IPS DF 6.9 (cell line): ENCODE data around the gene CYP2E1.
"Not testable (repeated sequence)": the region's sequence is repeated elsewhere in the genome, so short reads cannot be mapped to it uniquely, and the experiment has no call there.

Experiments
- DNase-seq: peaks from one replicate; pipeline ENCODE4 v3.0.0-alpha.2; 2013; ENCODE audit warnings: low read depth, low spot score
- H3K27ac ChIP-seq: one replicate; pipeline ENCODE4 v1.5.1; 2013; ENCODE audit warnings: low read length, control low read depth
- H3K27me3 ChIP-seq: 2 replicates; pipeline ENCODE4 v1.6.1; 2013; ENCODE audit warnings: mild to moderate bottlenecking, low read length; ENCODE audit not compliant: control insufficient read depth, insufficient read depth
- H3K36me3 ChIP-seq: 2 replicates; pipeline ENCODE4 v1.6.1; 2013; ENCODE audit warnings: low read length; ENCODE audit not compliant: control insufficient read depth, insufficient read depth
- H3K4me1 ChIP-seq: 2 replicates; pipeline ENCODE4 v1.6.1; 2013; ENCODE audit warnings: low read length; ENCODE audit not compliant: control insufficient read depth, insufficient read depth
- H3K4me3 ChIP-seq: 2 replicates; pipeline ENCODE4 v1.5.1; 2013; ENCODE audit warnings: mild to moderate bottlenecking, low read length
- H3K9me3 ChIP-seq: 2 replicates; pipeline ENCODE4 v1.6.1; 2013; ENCODE audit warnings: low read length, inconsistent platforms; ENCODE audit not compliant: control insufficient read depth, insufficient read depth
- WGBS: extraction: QIAGEN DNeasy Blood & Tissue Kit; methylation state at CpG from one replicate; pipeline ENCODE4 v1.1.7; 2013; ENCODE audit warnings: mixed read lengths, missing lambda C conversion rate; ENCODE audit not compliant: insufficient read length, insufficient coverage; 5-methylcytosine and 5-hydroxymethylcytosine counted together

The CYP2E1 gene

DNA sequence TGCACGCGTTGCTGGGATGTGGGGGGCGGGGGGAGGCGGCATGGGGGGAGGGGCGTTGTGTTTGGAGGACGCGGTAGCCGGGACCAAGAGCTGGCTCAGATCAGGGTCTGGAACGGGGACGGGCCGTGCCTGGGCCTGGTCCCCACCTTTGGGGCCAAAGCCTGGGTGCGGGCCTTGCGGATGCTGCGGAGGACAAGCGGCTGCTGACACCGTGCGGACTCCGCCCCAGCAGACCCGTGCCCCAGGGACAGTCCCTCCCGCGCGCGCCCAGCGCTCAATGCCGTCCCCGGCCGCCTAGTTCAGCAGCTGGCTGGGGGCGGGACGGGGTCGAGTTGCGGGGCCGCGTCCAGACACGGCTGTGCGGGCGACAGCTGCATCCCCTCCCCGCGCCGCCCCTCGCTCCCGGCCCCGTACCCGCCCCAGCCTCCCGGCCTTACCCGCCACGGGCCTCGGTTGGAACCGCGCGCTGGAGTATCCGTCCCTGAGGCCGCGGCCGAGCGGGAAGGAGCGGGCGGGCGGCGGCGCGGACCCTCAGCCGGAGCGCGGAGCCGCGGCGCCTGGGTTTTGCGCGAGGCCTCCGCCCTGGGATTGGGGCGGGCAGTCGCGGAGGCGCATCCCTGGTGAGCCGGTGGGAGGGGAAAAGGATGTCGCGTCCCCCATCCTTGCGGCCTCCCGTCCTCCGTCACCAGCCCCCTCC, 41.8 kb downstream of the CYP2E1 start:
- H3K36me3 ChIP-seq, H3K27me3 ChIP-seq, H3K27ac ChIP-seq, H3K4me3 ChIP-seq, DNase-seq, H3K4me1 ChIP-seq: not testable (repeated sequence)
- H3K9me3 ChIP-seq = peaks cover 19% of the 10 kb centered on the region
- WGBS = no CpG with 5 or more reads among the region's 80 CpGs

DNA sequence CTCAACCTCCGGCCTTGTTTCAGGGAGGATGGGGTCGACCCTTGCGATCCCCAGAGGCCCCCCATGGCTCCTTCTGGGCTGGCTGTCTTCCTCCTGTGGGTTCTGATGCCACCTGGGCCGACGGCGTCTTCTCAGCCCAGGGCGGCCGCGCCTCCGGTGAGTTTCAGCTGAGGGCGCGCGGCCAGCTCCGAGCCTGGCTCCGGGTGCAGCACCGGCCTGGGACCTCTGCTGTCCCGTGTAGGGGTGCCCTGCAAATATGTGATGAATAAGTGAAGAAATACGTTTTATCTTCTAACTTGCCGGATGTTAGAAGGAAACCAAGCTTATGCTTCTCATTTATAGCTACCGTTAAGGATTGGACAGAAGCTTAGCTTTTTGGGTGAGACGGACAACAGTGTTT, 42.6 kb downstream of the CYP2E1 start:
- H3K9me3 ChIP-seq = peaks cover 15% of the 10 kb centered on the region
- not testable (repeated sequence) for H3K27ac ChIP-seq, H3K27me3 ChIP-seq, DNase-seq, H3K4me1 ChIP-seq, H3K36me3 ChIP-seq, H3K4me3 ChIP-seq
- no CpG with 5 or more reads among the region's 21 CpGs for WGBS

DNA sequence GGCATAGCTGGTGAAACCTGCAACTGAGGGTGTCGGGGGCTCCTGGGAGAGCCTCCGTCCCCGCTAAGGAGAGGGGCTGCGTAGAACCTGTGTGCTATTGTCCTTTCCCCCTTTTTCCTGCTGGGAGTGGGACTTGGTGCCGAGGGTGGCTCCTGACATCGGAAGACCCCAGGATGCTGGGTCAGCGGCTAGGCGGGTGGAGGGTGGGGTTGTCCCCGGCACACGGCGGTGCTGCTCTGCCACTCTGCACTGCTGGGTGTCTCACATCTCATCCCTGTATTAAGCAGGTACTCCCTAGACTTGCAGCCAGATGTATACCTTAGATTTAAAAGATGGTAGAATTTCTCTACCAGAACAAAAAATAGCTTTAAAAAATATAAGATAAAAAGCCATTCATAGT, 44.9 kb downstream of the CYP2E1 start:
- WGBS = no CpG with 5 or more reads among the region's 11 CpGs
- not testable (repeated sequence) for DNase-seq, H3K4me1 ChIP-seq, H3K36me3 ChIP-seq, H3K9me3 ChIP-seq, H3K4me3 ChIP-seq, H3K27ac ChIP-seq, H3K27me3 ChIP-seq

DNA sequence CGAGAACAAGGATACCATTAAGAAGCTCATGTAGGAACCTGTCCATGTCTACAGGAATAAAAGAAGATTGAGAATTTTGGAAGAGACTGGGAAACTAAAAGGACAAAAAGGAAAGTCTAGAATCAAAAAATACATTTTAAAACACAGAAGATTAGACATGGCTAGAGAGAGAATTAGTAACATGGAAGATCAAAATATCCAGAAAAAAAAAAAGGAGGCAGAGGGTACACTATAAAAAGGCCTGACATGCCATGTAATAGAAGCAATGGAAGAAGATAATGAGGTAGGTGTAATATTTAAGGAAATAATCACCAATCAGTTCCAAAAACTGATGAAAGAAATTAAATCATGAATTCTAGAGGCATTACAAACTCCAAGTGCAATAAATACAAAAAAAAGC, 46.3 kb downstream of the CYP2E1 start:
- not testable (repeated sequence) for H3K4me3 ChIP-seq, H3K27me3 ChIP-seq, H3K4me1 ChIP-seq, H3K36me3 ChIP-seq, H3K9me3 ChIP-seq, H3K27ac ChIP-seq, DNase-seq
- no CpG with 5 or more reads among the region's 1 CpG for WGBS

DNA sequence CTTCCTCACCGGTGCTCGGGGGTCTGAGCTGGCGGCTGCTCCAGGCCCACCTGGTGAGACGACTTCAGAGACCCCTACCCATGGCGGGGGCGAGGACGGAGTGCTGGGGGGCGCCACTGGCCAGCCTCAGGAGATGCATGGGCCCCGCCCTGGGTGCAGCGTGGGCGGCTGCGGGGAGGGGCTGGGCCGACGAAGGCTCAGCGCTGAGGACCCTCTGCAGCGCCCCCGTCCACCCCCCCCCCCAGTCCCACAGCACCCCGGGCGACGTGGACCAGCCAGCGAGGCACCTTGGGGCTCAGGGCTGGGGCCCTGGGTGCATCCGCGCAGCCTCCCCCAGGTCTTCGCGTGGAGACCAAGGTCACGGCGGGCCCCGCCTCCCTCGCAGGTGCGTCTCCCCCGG, 49.9 kb downstream of the CYP2E1 start:
- not testable (repeated sequence) for H3K36me3 ChIP-seq, H3K27ac ChIP-seq, H3K4me1 ChIP-seq, DNase-seq, H3K4me3 ChIP-seq, H3K9me3 ChIP-seq, H3K27me3 ChIP-seq
- no CpG with 5 or more reads among the region's 31 CpGs for WGBS
